Neural cell (in vitro differentiated cells): ENCODE data around the gene ZNF521. TPM values are rescaled to one million over a fixed set of nuclear protein-coding genes. Genes with fewer than 3 reads are reported as not detected.

Source experiments
- H2AFZ ChIP-seq: fragments of 200-600, 300-800 bp; sonication (generic), shearing (Covaris generic); 2 replicates; pipeline ENCODE4 v1.6.0; 2014; ENCODE audit warnings: low read depth, mild to moderate bottlenecking, antibody characterized with exemption, low read length, moderate library complexity
- H3F3A ChIP-seq: fragments of 200-600 bp; shearing (Covaris generic); 2 replicates; pipeline ENCODE4 v1.6.1; 2016; ENCODE audit warnings: mild to moderate bottlenecking, moderate library complexity, mixed read lengths, antibody characterized with exemption, low read length; ENCODE audit not compliant: insufficient read depth, poor library complexity, severe bottlenecking
- H3K27ac ChIP-seq: fragments of 200-600, 300-800 bp; sonication (generic), shearing (Covaris generic); 2 replicates; pipeline ENCODE4 v1.5.1; 2014; ENCODE audit warnings: mild to moderate bottlenecking, low read length, moderate library complexity
- H3K27me3 ChIP-seq: fragments of 300-800, 200-600 bp; sonication (generic), shearing (Covaris generic); 2 replicates; pipeline ENCODE4 v1.6.0; 2014; ENCODE audit warnings: mild to moderate bottlenecking, low read depth, low read length, moderate library complexity; ENCODE audit not compliant: insufficient read depth
- H3K36me3 ChIP-seq: fragments of 300-800, 200-600 bp; sonication (generic), shearing (Covaris generic); 2 replicates; pipeline ENCODE4 v1.5.1; 2014; ENCODE audit warnings: mild to moderate bottlenecking, antibody characterized with exemption, low read length, moderate library complexity; ENCODE audit not compliant: insufficient read depth
- H3K4me2 ChIP-seq: fragments of 300-800, 200-600 bp; sonication (generic), shearing (Covaris generic); 2 replicates; pipeline ENCODE4 v1.6.0; 2014; ENCODE audit warnings: mild to moderate bottlenecking, low read length
- H3K4me3 ChIP-seq: fragments of 300-800, 200-600 bp; sonication (generic), shearing (Covaris generic); 2 replicates; pipeline ENCODE4 v1.5.1; 2014; ENCODE audit warnings: mild to moderate bottlenecking, low read length, moderate library complexity
- H3K79me2 ChIP-seq: fragments of 200-600 bp; shearing (Covaris generic); replicated peaks from 2 replicates; pipeline ENCODE4 v1.6.0; 2014; ENCODE audit warnings: mild to moderate bottlenecking, low read length, moderate library complexity; ENCODE audit not compliant: insufficient read depth
- H3K9ac ChIP-seq: fragments of 300-800, 200-600 bp; sonication (generic), shearing (Covaris generic); 2 replicates; pipeline ENCODE4 v1.6.1; 2016; ENCODE audit warnings: mild to moderate bottlenecking, low read length, mixed read lengths
- H3K9me2 ChIP-seq: fragments of 200-600 bp; shearing (Covaris generic); 2 replicates; pipeline ENCODE4 v1.6.1; 2016; ENCODE audit warnings: mild to moderate bottlenecking, low read length, mixed read lengths; ENCODE audit not compliant: insufficient read depth
- H3K9me3 ChIP-seq: fragments of 200-600, 300-800 bp; sonication (generic), shearing (Covaris generic); 2 replicates; pipeline ENCODE4 v1.6.1; 2016; ENCODE audit warnings: mild to moderate bottlenecking, mixed run types, low read length, moderate library complexity, mixed read lengths
- H4K20me1 ChIP-seq: fragments of 200-600 bp; shearing (Covaris generic); 2 replicates; pipeline ENCODE4 v1.6.1; 2016; ENCODE audit warnings: mild to moderate bottlenecking, mixed run types; ENCODE audit not compliant: insufficient read depth
- EP300 ChIP-seq: fragments of 450-650 bp; conservative IDR thresholded peaks from 2 replicates; pipeline ENCODE4 v1.6.1; 2014; ENCODE audit warnings: antibody characterized with exemption, mild to moderate bottlenecking, moderate library complexity; ENCODE audit not compliant: poor library complexity, severe bottlenecking
- EZH2 ChIP-seq: fragments of 200-600, 300-800 bp; shearing (Covaris generic), sonication (generic); IDR thresholded peaks from 2 replicates; pipeline ENCODE4 v1.6.1; 2014; ENCODE audit warnings: antibody characterized with exemption, low read length, borderline replicate concordance, mild to moderate bottlenecking; ENCODE audit not compliant: insufficient read depth, poor library complexity, severe bottlenecking
- MXI1 ChIP-seq: fragments of 450-650 bp; conservative IDR thresholded peaks from 2 replicates; pipeline ENCODE4 v1.6.1; 2014; ENCODE audit warnings: antibody characterized with exemption, mild to moderate bottlenecking; ENCODE audit not compliant: poor library complexity, severe bottlenecking
- POLR2AphosphoS5 ChIP-seq: IDR thresholded peaks from 2 replicates; pipeline ENCODE4 v1.6.1; 2012
- RAD21 ChIP-seq: fragments of 450-650 bp; conservative IDR thresholded peaks from 2 replicates; pipeline ENCODE4 v1.6.1; 2014; ENCODE audit warnings: antibody characterized with exemption, mild to moderate bottlenecking, moderate library complexity
- REST ChIP-seq: IDR thresholded peaks from 2 replicates; pipeline ENCODE4 v1.6.1; 2012; ENCODE audit warnings: borderline replicate concordance
- SMC3 ChIP-seq: fragments of 450-650 bp; conservative IDR thresholded peaks from 2 replicates; pipeline ENCODE4 v1.6.1; 2014; ENCODE audit warnings: antibody characterized with exemption, mild to moderate bottlenecking, moderate library complexity; ENCODE audit not compliant: poor library complexity
- TAF1 ChIP-seq: IDR thresholded peaks from 2 replicates; pipeline ENCODE4 v1.6.1; 2012; ENCODE audit warnings: low read depth
- polyA plus RNA-seq: library from polyadenylated mRNA; depleted of rRNA; stranded (reverse); fragments of >200 nt; gene quantifications from 2 replicates; pipeline ENCODE4 v1.2.3, GENCODE V29; 2014
- TF ChIP-seq, protein P1 (sequence below): fragments of 450-650 bp; IDR thresholded peaks from 2 replicates; pipeline ENCODE4 v1.5.1; 2014; ENCODE audit warnings: antibody characterized with exemption, mild to moderate bottlenecking, moderate library complexity; ENCODE audit not compliant: poor library complexity, severe bottlenecking

Gene ZNF521
- polyA plus RNA-seq, 1 donor from 2014 or later, result 101 TPM

- no peak overlapping the region for H3K4me3 ChIP-seq
- no peaks in the 10 kb centered on the region for H3K9me3 ChIP-seq
- no peaks in the 10 kb centered on the region for H4K20me1 ChIP-seq
- no peaks in the 10 kb centered on the region for H3K27me3 ChIP-seq
- peak overlapping the region; percentile 61 for H3K27ac ChIP-seq
- no peaks in the 10 kb centered on the region for H3K9me2 ChIP-seq
- no peaks in the 10 kb centered on the region for H3K36me3 ChIP-seq
- peak; percentile 43 for TF ChIP-seq EP300
- TF ChIP-seq, protein P1, sequence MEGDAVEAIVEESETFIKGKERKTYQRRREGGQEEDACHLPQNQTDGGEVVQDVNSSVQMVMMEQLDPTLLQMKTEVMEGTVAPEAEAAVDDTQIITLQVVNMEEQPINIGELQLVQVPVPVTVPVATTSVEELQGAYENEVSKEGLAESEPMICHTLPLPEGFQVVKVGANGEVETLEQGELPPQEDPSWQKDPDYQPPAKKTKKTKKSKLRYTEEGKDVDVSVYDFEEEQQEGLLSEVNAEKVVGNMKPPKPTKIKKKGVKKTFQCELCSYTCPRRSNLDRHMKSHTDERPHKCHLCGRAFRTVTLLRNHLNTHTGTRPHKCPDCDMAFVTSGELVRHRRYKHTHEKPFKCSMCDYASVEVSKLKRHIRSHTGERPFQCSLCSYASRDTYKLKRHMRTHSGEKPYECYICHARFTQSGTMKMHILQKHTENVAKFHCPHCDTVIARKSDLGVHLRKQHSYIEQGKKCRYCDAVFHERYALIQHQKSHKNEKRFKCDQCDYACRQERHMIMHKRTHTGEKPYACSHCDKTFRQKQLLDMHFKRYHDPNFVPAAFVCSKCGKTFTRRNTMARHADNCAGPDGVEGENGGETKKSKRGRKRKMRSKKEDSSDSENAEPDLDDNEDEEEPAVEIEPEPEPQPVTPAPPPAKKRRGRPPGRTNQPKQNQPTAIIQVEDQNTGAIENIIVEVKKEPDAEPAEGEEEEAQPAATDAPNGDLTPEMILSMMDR, result no peak
- no peak for TF ChIP-seq REST
- no peak overlapping the region for H3K4me2 ChIP-seq
- H3F3A ChIP-seq, result no peaks in the 10 kb centered on the region
- no peak overlapping the region for H2AFZ ChIP-seq
- no peaks in the 10 kb centered on the region for H3K79me2 ChIP-seq
- no peak overlapping the region for H3K9ac ChIP-seq
These were observed 249.3 kb downstream of the ZNF521 start for GRCh38 chr18:25102662-25103061.

GRCh38 chr18:25100418-25100817, 251.5 kb downstream of the ZNF521 start:
- Histone ChIP-seq H2AFZ (no peak overlapping the region), H3K36me3 (no peaks in the 10 kb centered on the region), H3K4me3 (no peak overlapping the region), H3K27ac (peak overlapping the region; percentile 14), H3K9me2 (no peaks in the 10 kb centered on the region), H3K4me2 (no peak overlapping the region), H3K79me2 (no peaks in the 10 kb centered on the region), H4K20me1 (no peaks in the 10 kb centered on the region), H3K27me3 (no peaks in the 10 kb centered on the region), H3F3A (no peaks in the 10 kb centered on the region), H3K9me3 (no peaks in the 10 kb centered on the region), H3K9ac (no peak overlapping the region)
- TF ChIP-seq MXI1 (no peak), TAF1 (no peak), EP300 (no peak), EZH2 (no peak), SMC3 (no peak), RAD21 (no peak), REST (no peak), POLR2AphosphoS5 (no peak)
- TF ChIP-seq, protein P1, result no peak
